GM12878 (cell line): Measurements from ENCODE around the gene DNAJC11. TPM values are rescaled to one million over a fixed set of nuclear protein-coding genes. Genes with fewer than 3 reads are reported as not detected.

Experiments
- ATAC-seq: fragments of 200-7000 bp; cut with Tn5 transposase; 3 replicates; pipeline ENCODE4 v1.9.1; 2020; ENCODE audit warnings: mild to moderate bottlenecking, moderate library complexity
- BruUV-seq: library from RNA; stranded (reverse); fragments of 400-500 nt; replicated peaks from 2 replicates; lab custom pipeline; 2021; lab: Mats Ljungman, UMichigan
- CTCF ChIA-PET: fragments of 300-600 bp; sonication (Branson Sonifier 250); formaldehyde crosslinking; extraction: SDS; loops from one replicate; lab custom pipeline; 2021; ENCODE audit warnings: inconsistent platforms; lab: Yijun Ruan, JAX
- POLR2A ChIA-PET: fragments of 350-600 bp; formaldehyde crosslinking; extraction: SDS; loops from one replicate; lab custom pipeline; 2021; ENCODE audit warnings: inconsistent platforms; lab: Charles Lee
- RAD21 ChIA-PET: fragments of 300-600 bp; sonication (Branson Sonifier 250); formaldehyde crosslinking; loops from one replicate; lab custom pipeline; 2023; ENCODE audit warnings: antibody characterized with exemption; ENCODE audit not compliant: unreplicated experiment; lab: Charles Lee
- SMC1A ChIA-PET: fragments of 300-600 bp; sonication (Branson Sonifier 250); formaldehyde crosslinking; loops from one replicate; lab custom pipeline; 2023; ENCODE audit not compliant: unreplicated experiment, uncharacterized antibody; lab: Charles Lee
- DNase-seq: peaks from one replicate; pipeline ENCODE4 v3.0.0-alpha.2; 2011; ENCODE audit warnings: low read depth, low spot score
- FAIRE-seq: peaks from 3 replicates; lab custom pipeline; 2011; peaks lifted over from hg19 to GRCh38; lab: Jason Lieb, UNC
- H2AFZ ChIP-seq: 2 replicates; pipeline ENCODE4 v1.6.0; 2011; ENCODE audit warnings: low read depth, low read length, control low read depth; ENCODE audit not compliant: control insufficient read depth
- H3K27ac ChIP-seq: 2 replicates; pipeline ENCODE4 v1.5.1; 2011; ENCODE audit warnings: control low read depth; ENCODE audit not compliant: control insufficient read depth, insufficient read depth
- H3K27me3 ChIP-seq, 2 experiments: replicated peaks in 1 of 2; 2 replicates each; pipeline versions ENCODE4 v1.6.0 to v1.6.1; 2011; ENCODE audit warnings: low read length in 1 of 2; ENCODE audit not compliant: control insufficient read depth in 2 of 2, insufficient read depth in 2 of 2
- H3K36me3 ChIP-seq, 2 experiments: 2 replicates each; pipeline ENCODE4 v1.5.1; 2011; ENCODE audit warnings: low read length in 1 of 2; ENCODE audit not compliant: control insufficient read depth in 2 of 2, insufficient read depth in 2 of 2
- H3K4me1 ChIP-seq: 2 replicates; pipeline ENCODE4 v1.6.1; 2011; ENCODE audit warnings: mild to moderate bottlenecking, low read length, moderate library complexity, mixed read lengths; ENCODE audit not compliant: control insufficient read depth, insufficient read depth
- H3K4me2 ChIP-seq: 2 replicates; pipeline ENCODE4 v1.6.0; 2011; ENCODE audit warnings: control low read depth; ENCODE audit not compliant: control insufficient read depth, insufficient read depth
- H3K4me3 ChIP-seq: fragments of 200-600 bp; sonication (generic); 2 replicates; pipeline ENCODE4 v1.5.1; 2016
- H3K79me2 ChIP-seq: 2 replicates; pipeline ENCODE4 v1.6.0; 2011; ENCODE audit warnings: low read length; ENCODE audit not compliant: control insufficient read depth, insufficient read depth
- H3K9ac ChIP-seq: 2 replicates; pipeline ENCODE4 v1.8.0; 2011; ENCODE audit warnings: low read length, control low read depth, mixed read lengths; ENCODE audit not compliant: control insufficient read depth, insufficient read depth
- H3K9me3 ChIP-seq: replicated peaks from 3 replicates; pipeline ENCODE4 v1.5.1; 2011; ENCODE audit warnings: mild to moderate bottlenecking, low read length; ENCODE audit not compliant: control insufficient read depth, insufficient read depth
- H4K20me1 ChIP-seq: 2 replicates; pipeline ENCODE4 v1.6.0; 2011; ENCODE audit not compliant: control insufficient read depth, insufficient read depth
- TCF3 ChIP-seq: IDR thresholded peaks from 2 replicates; pipeline ENCODE4 v1.6.1; 2012; ENCODE audit warnings: low read depth, mild to moderate bottlenecking, low read length, borderline replicate concordance; ENCODE audit not compliant: insufficient read depth
- WGBS: methylation state at CpG from one replicate; pipeline ENCODE4 v1.1.6; 2016; ENCODE audit warnings: low lambda C conversion rate; ENCODE audit not compliant: insufficient replicate concordance, insufficient coverage; ENCODE audit errors: missing lambda C conversion rate; 5-methylcytosine and 5-hydroxymethylcytosine counted together
- in situ Hi-C: fragments of 300-500 bp; cut with MboI; formaldehyde crosslinking; loops from 9 replicates; pipeline ENCODE4 v1.14.3; 2018; ENCODE audit warnings: mixed read lengths
- intact Hi-C: fragments of 100-400 bp; cut with micrococcal nuclease; formaldehyde crosslinking; loops from one replicate; pipeline ENCODE4 v1.14.2; 2022; ENCODE audit not compliant: unreplicated experiment
- polyA plus RNA-seq, 11 experiments: library from polyadenylated mRNA; depleted of rRNA in 4 of 11; unstranded in 6 of 11; stranded (reverse) in 5 of 11; fragments of >200 nt; fragmentation: Nextera tagmentation in 4 of 11; fragmentation: Illumina TruSeq in 1 of 11; extraction: Ambion mirVana in 4 of 11; extraction: Trizol in 1 of 11; gene quantifications; 1 replicate in 1 of 11; 2 replicates in 10 of 11; pipeline versions ENCODE4 v1.2.1 to v1.2.3, GENCODE V29; 2011 to 2016; ENCODE audit warnings: inconsistent platforms in 2 of 11, missing spikeins in 2 of 11, low read depth in 1 of 11
- total RNA-seq, 4 experiments: library from RNA; depleted of rRNA in 3 of 4; stranded (reverse); fragments of >200 nt in 3 of 4; fragmentation: Illumina TruSeq in 1 of 4; extraction: Trizol in 1 of 4; gene quantifications; 2 replicates each; pipeline versions ENCODE4 v1.2.1 to v1.2.3, GENCODE V29; 2013 to 2021
- TF ChIP-seq, protein P1 (sequence below): IDR thresholded peaks from 2 replicates; pipeline ENCODE4 v1.6.1; 2011; ENCODE audit warnings: mild to moderate bottlenecking, low read depth, low read length, moderate library complexity; ENCODE audit not compliant: insufficient replicate concordance
- TF ChIP-seq, protein P2 (sequence below): IDR thresholded peaks from 2 replicates; pipeline ENCODE4 v1.6.1; 2011; ENCODE audit warnings: borderline replicate concordance, low read depth, mild to moderate bottlenecking, moderate library complexity, low read length; ENCODE audit not compliant: insufficient read depth, poor library complexity, severe bottlenecking
- TF ChIP-seq, protein P3 (sequence below): fragments of 450-650 bp; IDR thresholded peaks from 2 replicates; pipeline ENCODE4 v1.6.1; 2016; ENCODE audit warnings: mild to moderate bottlenecking
- TF ChIP-seq, protein P4 (sequence below): fragments of 450-650 bp; formaldehyde crosslinking; IDR thresholded peaks from 2 replicates; pipeline ENCODE4 v1.5.0; 2022; ENCODE audit warnings: mild to moderate bottlenecking, missing genetic modification characterization

The DNAJC11 gene
- total and polyA plus RNA-seq, 10 of the 15 experiments (the other 5 are each of a cell fraction or from before 2014, with no cell fraction given), result 5.0 to 58.8 (median 39.5) TPM

DNA sequence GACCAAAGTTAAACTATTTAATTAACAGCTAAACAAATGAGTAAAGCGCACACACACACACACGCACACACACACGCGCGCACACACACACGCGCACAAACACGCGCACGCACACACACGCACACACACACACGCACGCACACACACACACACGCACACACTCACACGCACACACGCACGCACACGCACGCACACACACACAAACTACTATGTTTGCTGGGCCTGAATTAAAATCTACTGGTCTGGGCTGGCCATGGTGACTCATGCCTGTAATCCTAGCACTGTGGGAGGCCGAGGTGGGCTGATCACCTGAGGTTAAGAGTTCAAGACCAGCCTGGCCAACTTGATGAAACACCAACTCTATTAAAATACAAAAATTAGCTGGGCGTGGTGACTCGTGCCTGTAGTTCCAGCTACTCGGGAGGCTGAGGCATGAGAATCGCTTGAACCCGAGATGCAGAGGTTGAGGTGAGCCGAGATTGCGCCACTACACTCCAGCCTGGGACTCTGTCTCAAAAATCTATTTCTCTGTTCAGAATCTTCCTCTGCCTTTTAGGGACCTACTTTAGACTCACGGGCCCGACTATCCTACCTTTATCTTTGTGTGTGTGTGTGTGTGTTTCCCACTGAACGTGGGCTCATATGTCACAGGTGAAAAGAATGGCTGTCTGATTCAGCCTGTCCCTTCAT is 37.5 kb upstream of the DNAJC11 start:
- intact Hi-C loops, result no loop called here
- ChIA-PET CTCF (no interaction called here), SMC1A (interaction anchor here (0.6 kb wide), 1 partner anchor 57 kb away, joined by 3 read pairs; no protein-coding TSS in a partner anchor), POLR2A (interaction anchor here (0.6 kb wide), 1 partner anchor 266 kb away, joined by 3 read pairs; no protein-coding TSS in a partner anchor), RAD21 (no interaction called here)
- no peak for FAIRE-seq
- Histone ChIP-seq H4K20me1 (no peaks in the 10 kb centered on the region), H3K4me3 (no peak overlapping the region), H3K27me3 (no peaks in the 10 kb centered on the region), H3K79me2 (no peaks in the 10 kb centered on the region), H3K9ac (no peak overlapping the region), H2AFZ (no peak overlapping the region), H3K9me3 (no peaks in the 10 kb centered on the region), H3K27ac (no peak overlapping the region), H3K4me1 (peaks cover 9% of the 10 kb centered on the region), H3K36me3 (no peaks in the 10 kb centered on the region), H3K4me2 (no peak overlapping the region)
- no TSS peak for BruUV-seq
- TF ChIP-seq TCF3, result 0 out of 2 replicates have a peak, but pooled peaks have one; percentile 44
- TF ChIP-seq, protein P1, sequence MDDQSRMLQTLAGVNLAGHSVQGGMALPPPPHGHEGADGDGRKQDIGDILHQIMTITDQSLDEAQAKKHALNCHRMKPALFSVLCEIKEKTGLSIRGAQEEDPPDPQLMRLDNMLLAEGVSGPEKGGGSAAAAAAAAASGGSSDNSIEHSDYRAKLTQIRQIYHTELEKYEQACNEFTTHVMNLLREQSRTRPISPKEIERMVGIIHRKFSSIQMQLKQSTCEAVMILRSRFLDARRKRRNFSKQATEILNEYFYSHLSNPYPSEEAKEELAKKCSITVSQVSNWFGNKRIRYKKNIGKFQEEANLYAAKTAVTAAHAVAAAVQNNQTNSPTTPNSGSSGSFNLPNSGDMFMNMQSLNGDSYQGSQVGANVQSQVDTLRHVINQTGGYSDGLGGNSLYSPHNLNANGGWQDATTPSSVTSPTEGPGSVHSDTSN, result peak; percentile 45
- TF ChIP-seq, protein P2, sequence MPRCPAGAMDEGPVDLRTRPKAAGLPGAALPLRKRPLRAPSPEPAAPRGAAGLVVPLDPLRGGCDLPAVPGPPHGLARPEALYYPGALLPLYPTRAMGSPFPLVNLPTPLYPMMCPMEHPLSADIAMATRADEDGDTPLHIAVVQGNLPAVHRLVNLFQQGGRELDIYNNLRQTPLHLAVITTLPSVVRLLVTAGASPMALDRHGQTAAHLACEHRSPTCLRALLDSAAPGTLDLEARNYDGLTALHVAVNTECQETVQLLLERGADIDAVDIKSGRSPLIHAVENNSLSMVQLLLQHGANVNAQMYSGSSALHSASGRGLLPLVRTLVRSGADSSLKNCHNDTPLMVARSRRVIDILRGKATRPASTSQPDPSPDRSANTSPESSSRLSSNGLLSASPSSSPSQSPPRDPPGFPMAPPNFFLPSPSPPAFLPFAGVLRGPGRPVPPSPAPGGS, result peak; percentile 94
- TF ChIP-seq, protein P3, sequence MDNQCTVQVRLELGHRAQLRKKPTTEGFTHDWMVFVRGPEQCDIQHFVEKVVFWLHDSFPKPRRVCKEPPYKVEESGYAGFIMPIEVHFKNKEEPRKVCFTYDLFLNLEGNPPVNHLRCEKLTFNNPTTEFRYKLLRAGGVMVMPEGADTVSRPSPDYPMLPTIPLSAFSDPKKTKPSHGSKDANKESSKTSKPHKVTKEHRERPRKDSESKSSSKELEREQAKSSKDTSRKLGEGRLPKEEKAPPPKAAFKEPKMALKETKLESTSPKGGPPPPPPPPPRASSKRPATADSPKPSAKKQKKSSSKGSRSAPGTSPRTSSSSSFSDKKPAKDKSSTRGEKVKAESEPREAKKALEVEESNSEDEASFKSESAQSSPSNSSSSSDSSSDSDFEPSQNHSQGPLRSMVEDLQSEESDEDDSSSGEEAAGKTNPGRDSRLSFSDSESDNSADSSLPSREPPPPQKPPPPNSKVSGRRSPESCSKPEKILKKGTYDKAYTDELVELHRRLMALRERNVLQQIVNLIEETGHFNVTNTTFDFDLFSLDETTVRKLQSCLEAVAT, result no peak
- TF ChIP-seq, protein P4, sequence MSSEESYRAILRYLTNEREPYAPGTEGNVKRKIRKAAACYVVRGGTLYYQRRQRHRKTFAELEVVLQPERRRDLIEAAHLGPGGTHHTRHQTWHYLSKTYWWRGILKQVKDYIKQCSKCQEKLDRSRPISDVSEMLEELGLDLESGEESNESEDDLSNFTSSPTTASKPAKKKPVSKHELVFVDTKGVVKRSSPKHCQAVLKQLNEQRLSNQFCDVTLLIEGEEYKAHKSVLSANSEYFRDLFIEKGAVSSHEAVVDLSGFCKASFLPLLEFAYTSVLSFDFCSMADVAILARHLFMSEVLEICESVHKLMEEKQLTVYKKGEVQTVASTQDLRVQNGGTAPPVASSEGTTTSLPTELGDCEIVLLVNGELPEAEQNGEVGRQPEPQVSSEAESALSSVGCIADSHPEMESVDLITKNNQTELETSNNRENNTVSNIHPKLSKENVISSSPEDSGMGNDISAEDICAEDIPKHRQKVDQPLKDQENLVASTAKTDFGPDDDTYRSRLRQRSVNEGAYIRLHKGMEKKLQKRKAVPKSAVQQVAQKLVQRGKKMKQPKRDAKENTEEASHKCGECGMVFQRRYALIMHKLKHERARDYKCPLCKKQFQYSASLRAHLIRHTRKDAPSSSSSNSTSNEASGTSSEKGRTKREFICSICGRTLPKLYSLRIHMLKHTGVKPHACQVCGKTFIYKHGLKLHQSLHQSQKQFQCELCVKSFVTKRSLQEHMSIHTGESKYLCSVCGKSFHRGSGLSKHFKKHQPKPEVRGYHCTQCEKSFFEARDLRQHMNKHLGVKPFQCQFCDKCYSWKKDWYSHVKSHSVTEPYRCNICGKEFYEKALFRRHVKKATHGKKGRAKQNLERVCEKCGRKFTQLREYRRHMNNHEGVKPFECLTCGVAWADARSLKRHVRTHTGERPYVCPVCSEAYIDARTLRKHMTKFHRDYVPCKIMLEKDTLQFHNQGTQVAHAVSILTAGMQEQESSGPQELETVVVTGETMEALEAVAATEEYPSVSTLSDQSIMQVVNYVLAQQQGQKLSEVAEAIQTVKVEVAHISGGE (CRISPR knock-in tag), result no peak
- in situ Hi-C loops, result no loop called here
- 71% methylated on average over 18 of the region's 30 CpGs for WGBS
- no peak for ATAC-seq
- no peak for DNase-seq
